NB4 (cell line): Measurements from ENCODE around the gene IKBKE.

Experiments used
- MAX ChIP-seq: IDR thresholded peaks from 2 replicates; pipeline ENCODE4 v1.6.1; 2011; ENCODE audit warnings: low read depth, low read length
- POLR2A ChIP-seq: IDR thresholded peaks from 2 replicates; pipeline ENCODE4 v1.6.1; 2011; ENCODE audit warnings: mild to moderate bottlenecking; ENCODE audit not compliant: insufficient read length; ENCODE audit errors: extremely low read depth
- TF ChIP-seq, protein P1 (sequence below): IDR thresholded peaks from one replicate; pipeline ENCODE4 v1.5.1; 2012; ENCODE audit warnings: low read depth, low read length

DNA sequence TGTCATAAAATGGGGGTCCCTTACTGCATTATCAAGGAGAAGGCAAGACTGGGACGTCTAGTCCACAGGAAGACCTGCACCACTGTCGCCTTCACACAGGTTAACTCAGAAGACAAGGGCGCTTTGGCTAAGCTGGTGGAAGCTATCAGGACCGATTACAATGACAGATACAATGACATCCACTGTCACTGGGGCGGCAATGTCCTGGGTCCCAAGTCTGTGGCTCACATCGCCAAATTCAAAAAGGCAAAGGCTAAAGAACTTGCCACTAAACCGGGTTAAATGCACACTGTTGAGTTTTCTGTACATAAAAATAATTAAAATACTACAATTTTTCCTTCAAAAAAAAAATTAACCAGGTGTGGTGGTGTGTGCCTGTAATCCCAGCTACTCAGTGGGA is 59.1 kb downstream of the IKBKE start:
- TF ChIP-seq, protein P1, sequence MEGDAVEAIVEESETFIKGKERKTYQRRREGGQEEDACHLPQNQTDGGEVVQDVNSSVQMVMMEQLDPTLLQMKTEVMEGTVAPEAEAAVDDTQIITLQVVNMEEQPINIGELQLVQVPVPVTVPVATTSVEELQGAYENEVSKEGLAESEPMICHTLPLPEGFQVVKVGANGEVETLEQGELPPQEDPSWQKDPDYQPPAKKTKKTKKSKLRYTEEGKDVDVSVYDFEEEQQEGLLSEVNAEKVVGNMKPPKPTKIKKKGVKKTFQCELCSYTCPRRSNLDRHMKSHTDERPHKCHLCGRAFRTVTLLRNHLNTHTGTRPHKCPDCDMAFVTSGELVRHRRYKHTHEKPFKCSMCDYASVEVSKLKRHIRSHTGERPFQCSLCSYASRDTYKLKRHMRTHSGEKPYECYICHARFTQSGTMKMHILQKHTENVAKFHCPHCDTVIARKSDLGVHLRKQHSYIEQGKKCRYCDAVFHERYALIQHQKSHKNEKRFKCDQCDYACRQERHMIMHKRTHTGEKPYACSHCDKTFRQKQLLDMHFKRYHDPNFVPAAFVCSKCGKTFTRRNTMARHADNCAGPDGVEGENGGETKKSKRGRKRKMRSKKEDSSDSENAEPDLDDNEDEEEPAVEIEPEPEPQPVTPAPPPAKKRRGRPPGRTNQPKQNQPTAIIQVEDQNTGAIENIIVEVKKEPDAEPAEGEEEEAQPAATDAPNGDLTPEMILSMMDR = no peak
- TF ChIP-seq POLR2A (no peak), MAX (no peak)
